ENCODE results near the gene ITGA7.
A peak's percentile ranks its signal among the peaks of the same experiment; 100 is the strongest.

Gene ITGA7, protein sequence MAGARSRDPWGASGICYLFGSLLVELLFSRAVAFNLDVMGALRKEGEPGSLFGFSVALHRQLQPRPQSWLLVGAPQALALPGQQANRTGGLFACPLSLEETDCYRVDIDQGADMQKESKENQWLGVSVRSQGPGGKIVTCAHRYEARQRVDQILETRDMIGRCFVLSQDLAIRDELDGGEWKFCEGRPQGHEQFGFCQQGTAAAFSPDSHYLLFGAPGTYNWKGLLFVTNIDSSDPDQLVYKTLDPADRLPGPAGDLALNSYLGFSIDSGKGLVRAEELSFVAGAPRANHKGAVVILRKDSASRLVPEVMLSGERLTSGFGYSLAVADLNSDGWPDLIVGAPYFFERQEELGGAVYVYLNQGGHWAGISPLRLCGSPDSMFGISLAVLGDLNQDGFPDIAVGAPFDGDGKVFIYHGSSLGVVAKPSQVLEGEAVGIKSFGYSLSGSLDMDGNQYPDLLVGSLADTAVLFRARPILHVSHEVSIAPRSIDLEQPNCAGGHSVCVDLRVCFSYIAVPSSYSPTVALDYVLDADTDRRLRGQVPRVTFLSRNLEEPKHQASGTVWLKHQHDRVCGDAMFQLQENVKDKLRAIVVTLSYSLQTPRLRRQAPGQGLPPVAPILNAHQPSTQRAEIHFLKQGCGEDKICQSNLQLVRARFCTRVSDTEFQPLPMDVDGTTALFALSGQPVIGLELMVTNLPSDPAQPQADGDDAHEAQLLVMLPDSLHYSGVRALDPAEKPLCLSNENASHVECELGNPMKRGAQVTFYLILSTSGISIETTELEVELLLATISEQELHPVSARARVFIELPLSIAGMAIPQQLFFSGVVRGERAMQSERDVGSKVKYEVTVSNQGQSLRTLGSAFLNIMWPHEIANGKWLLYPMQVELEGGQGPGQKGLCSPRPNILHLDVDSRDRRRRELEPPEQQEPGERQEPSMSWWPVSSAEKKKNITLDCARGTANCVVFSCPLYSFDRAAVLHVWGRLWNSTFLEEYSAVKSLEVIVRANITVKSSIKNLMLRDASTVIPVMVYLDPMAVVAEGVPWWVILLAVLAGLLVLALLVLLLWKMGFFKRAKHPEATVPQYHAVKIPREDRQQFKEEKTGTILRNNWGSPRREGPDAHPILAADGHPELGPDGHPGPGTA

DNA sequence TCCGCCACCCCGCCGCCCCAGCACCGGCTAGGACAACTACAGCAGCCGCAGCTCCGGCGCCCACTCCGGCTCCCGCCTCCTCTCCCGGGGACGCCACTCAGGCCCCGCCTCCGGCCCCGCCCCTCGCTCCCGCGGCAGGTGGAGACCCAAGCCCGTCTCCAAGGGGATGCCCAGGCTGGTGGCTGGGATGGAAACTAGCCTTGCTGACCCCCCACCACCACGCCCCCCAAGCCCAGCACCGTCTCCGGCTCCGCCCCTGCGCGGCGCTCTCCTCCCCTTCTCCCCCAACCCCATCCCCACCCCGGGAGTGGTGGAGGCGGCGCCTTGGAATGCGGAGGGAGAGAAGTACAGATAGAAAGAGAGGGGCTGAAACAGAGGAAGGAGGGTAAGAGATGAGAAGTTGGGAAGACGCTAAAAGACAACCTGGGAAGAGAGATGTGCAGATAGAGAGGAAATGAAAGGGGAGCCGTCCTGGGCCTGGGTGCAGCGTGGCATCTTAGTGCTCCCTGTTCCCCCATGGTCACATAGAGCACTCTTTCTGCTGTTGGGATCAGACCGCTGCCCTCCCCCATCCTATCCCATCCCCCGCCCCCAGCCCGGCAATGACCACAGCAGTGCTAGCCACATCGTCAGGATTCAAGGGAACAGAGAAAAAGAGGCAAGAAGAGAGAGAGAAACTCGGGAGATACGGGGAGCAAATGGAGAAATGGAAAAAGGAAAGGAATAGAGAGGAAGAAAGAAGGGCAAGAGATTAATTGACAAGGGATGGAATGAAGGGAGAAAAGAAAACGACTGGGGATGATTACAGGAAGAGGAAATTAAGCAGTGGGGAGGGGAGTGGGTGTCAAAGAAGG, at the start of gene ITGA7:
Gene ITGA7 (minus strand): TSS at position 64 of the 854 bp plus-strand sequence. CDS start 222 bp downstream, outside the sequence.
- peak; percentile 87 for DNase-seq (ENCODE audit: low spot score)

DNA sequence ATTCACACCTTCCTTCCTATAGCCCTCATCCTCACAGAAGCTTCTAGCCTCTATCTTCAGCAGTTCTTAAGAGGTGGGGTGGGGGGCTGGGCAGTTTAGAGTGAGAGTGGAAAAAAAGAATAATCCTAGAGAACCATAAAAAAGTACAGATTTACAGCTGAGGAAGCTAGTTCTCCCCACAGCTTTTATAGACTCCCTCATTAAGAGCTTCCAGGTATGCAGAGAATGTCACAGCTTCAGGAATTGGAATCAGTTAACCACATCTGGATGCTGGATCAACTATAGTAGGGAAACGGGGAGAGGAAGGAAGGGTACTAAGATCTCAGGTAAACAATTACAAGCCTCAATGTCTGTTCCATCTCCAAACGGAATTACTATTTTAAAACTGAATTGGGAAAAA, 47.5 kb upstream of the ITGA7 start:
- DNase-seq (ENCODE audit: low spot score) = no peak

GRCh38 chr12:55748230-55748993, 40.7 kb upstream of the ITGA7 start:
- DNase-seq (ENCODE audit: low spot score) = no peak

DNA sequence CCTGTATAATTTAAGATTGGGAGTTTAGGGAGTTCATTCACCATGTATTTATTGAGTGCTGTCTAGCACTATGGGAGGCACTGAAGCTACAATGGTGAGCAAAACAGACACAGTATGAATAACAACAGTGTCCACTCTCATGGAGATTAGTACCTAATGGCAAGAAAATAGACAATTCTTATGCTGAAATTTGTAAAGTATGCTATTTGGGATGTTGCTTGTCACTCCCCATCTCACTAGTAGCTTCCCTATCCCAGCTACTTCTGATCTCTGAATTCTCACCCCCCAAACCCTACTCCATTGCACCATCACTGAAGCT, 39.2 kb upstream of the ITGA7 start:
- DNase-seq (ENCODE audit: low spot score) = no peak

DNA sequence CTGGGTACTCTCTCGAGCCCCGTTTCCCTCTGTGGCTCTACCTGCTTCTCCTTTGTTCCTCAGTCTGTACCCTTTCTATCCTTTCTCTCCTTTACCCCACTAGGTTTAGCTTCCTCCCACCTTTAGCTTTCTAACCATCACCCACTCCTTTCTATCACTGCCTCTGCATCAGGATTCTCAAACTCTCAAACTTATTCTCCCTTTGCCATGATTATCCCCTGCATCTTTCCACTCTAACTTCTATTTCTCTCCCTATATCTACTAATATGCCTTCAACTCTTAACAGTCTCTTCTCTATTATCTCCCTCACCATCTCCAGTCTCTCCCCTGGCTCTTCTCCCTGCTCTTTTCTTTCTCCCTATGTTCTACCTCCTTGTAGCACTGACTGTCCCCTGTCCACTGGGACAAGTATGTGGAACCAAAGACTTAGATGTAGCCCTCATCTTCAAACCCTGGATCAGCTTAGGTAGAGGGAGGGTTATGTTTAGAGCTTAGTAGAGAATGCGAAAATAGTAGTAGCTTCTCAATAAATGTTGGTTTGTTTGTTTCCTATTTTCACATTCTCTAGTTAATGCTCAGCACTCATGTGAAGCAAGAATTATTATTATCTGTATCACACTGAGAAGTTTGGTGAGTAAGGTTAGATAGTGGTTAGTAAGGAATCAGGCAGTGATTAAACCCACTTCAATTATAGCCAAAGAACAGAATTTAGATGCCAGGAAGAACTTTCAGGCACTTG, 38.6 kb upstream of the ITGA7 start:
- no peak for DNase-seq (ENCODE audit: low spot score)

DNA sequence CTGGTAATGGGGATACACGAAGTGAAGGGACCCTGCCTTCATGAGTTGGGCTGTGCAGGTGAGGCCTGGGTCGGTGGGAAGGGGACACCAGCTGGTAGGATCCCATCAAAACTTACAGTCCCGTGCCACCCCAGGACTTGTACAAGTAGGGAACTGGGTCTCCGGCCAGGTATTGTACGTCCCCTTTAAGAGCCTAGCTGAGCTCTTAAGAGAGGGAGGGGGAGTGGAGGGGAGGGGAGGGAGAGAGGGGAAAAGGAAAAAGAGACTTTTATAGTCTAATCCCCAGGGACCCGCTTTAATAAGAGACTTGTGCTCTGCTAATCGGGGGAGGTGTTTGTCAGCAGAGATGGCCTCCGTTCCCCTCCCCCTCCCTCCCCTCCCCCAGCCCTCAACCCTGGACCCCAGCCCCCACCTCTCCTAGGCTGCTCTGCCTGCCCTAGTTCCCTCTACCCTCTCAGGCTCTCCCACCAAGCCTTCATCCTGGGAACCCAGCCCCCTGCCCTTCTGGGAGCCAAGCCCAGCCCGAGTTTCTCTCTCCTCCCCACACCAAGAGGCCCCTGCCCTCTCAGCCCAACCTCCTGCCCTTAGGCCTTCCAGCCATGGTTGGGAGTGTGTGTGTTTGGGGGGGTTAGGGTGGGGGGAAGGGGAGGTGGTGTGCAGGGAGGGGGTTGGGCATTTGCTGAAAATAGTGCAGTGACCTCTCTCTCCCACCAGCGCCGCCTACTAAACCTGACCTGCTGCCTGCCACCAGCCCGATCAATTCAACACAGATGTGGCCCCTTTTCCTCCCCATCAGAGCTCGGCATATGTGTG, 37.9 kb upstream of the ITGA7 start:
- no peak for DNase-seq (ENCODE audit: low spot score)

DNA sequence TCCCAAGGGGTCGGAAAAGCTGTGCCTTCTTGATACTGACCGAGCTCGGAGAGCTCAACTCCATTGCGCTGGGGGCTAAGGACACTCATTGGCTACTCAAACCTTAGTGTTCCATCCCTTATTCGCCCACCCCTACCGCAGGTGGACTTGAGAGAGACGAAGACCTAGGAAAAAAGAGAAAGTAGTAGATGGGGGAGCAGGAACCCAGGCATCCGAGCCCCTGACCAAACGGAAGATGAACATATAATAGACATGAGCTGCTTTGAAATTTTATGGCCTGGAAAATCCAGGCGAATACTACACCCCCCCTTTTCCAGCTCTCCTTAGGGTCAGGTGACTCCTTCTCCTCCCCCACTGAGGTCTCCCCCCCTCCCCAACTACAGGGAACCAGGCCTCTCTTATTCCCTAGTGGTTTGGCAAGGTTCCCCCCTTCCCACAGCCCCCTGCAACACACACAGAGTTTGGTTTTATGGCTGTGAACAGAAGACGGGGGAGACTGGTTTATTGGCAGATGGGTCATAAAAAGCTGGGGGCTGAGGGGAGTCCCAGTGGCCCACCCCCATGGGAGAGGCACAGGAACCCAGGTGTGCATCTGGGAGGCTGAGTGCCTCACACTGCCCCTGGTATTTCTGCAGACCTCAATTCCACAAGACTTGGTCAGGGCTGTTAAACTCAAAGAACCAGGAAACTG, 36.8 kb upstream of the ITGA7 start:
- no peak for DNase-seq (ENCODE audit: low spot score)

DNA sequence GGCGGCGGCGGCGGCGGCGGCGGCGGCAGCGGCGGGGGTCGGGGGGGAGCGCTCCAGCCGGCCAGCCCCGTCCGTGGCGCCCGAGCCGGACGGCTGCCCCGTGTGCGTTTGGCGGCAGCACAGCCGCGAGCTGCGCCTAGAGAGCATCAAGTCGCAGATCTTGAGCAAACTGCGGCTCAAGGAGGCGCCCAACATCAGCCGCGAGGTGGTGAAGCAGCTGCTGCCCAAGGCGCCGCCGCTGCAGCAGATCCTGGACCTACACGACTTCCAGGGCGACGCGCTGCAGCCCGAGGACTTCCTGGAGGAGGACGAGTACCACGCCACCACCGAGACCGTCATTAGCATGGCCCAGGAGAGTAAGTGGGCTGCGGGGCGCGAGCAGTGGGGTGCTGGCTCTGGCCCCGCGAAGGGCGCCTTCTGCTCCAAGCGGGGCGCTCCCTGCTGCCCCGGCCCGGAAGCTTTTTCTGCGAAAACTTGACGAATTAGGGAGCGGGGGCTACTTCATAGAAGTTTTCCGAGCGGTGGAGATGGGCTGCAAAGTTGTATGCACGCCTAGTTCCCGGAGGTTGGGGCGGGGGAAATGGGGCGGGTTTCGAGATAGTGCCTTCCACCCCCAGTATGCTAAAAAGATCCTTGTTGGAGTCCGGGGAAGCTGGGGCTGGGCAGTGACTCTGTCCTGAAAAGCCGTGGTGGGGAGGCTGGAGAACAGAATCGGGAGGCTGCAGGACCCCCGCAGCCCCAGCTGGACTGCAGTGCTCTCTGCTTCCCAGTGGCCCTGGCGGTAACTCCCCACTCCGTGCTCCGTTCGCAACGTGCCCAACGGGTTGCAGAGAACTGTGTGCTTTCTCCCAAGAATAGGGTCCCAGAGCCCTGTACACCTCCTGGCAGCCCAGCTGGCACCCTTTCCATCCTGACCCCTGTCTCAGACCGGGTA, 36.0 kb upstream of the ITGA7 start:
- DNase-seq (ENCODE audit: low spot score) = no peak

- DNase-seq (ENCODE audit: low spot score) = peak; percentile 92
These were observed 35.2 kb upstream of the ITGA7 start, which contains the start of gene GDF11 for GRCh38 chr12:55742719-55743405. Gene GDF11 (plus strand): TSS chr12:55743122. CDS start chr12:55743317, 195 bp downstream.

- no peak for DNase-seq (ENCODE audit: low spot score)
These were observed 34.4 kb upstream of the ITGA7 start for GRCh38 chr12:55741931-55742680.

DNA sequence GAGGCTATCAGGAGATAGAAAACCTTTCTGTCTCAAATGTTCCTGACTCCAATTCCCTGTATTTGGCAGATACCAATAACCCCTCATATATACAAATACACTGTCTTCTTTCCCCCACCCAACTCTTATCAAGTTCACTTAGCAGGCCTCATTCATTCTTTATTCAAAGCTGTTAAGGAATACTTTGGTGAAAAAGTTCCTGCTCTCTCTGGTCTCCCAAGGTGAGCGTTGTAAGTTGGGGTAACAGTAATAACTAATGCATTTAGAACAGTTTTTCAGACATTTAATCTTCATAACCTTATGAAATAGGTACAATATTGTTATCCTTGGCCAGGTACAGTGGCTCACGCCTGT, 31.3 kb upstream of the ITGA7 start:
- no peak for DNase-seq (ENCODE audit: low spot score)

- peak; percentile 90 for DNase-seq (ENCODE audit: low spot score)
These were observed 30.7 kb upstream of the ITGA7 start for GRCh38 chr12:55738123-55739024.

- no peak for DNase-seq (ENCODE audit: low spot score)
These were observed 29.9 kb upstream of the ITGA7 start for GRCh38 chr12:55737581-55738122.

- DNase-seq (ENCODE audit: low spot score) = no peak
These were observed 29.3 kb upstream of the ITGA7 start for GRCh38 chr12:55736780-55737580.

Data from left forelimb (tissue), 1 donor.